Neural progenitor cell (in vitro differentiated cells): ENCODE data around the gene CCSER1.

Experiments
- CTCF ChIP-seq: fragments of 200-600 bp; sonication (generic); IDR thresholded peaks from 2 replicates; pipeline ENCODE4 v1.5.1; 2017; ENCODE audit warnings: antibody characterized with exemption, mild to moderate bottlenecking
- EZH2 ChIP-seq: fragments of 200-600 bp; sonication (generic); IDR thresholded peaks from 2 replicates; pipeline ENCODE4 v1.6.1; 2017; ENCODE audit warnings: antibody characterized with exemption, mild to moderate bottlenecking, moderate library complexity
- EZH2phosphoT487 ChIP-seq: fragments of 200-600 bp; sonication (generic); IDR thresholded peaks from 2 replicates; pipeline ENCODE4 v1.6.1; 2017; ENCODE audit warnings: antibody characterized with exemption

- TF ChIP-seq CTCF (no peak), EZH2 (no peak), EZH2phosphoT487 (no peak)
Observed at GRCh38 chr4:90543419-90544170, 416.4 kb downstream of the CCSER1 start.
